HUDEP-2 (cell line): ENCODE results near the gene LHFPL3.

Experiments used
- DNase-seq, 76 experiments: peaks; one replicate each; lab custom pipeline; 2025; ENCODE audit not compliant: unreplicated experiment in 76 of 76; lab: John Stamatoyannopoulos, UW

Gene LHFPL3

GRCh38 chr7:104951546-104951945 lies 623.1 kb downstream of the LHFPL3 start:
- no peak for DNase-seq

- no peak for DNase-seq
Measured at GRCh38 chr7:104955276-104955675, 626.9 kb downstream of the LHFPL3 start.
